Amygdala (tissue), 56 donors: ENCODE measurements around the gene MIOS.
A peak's percentile ranks its signal among the peaks of the same experiment; 100 is the strongest.

Source experiments
- DNase-seq, 56 donors: peaks; one replicate each; lab custom pipeline; 2025; lab: John Stamatoyannopoulos, UW

MIOS gene

DNA sequence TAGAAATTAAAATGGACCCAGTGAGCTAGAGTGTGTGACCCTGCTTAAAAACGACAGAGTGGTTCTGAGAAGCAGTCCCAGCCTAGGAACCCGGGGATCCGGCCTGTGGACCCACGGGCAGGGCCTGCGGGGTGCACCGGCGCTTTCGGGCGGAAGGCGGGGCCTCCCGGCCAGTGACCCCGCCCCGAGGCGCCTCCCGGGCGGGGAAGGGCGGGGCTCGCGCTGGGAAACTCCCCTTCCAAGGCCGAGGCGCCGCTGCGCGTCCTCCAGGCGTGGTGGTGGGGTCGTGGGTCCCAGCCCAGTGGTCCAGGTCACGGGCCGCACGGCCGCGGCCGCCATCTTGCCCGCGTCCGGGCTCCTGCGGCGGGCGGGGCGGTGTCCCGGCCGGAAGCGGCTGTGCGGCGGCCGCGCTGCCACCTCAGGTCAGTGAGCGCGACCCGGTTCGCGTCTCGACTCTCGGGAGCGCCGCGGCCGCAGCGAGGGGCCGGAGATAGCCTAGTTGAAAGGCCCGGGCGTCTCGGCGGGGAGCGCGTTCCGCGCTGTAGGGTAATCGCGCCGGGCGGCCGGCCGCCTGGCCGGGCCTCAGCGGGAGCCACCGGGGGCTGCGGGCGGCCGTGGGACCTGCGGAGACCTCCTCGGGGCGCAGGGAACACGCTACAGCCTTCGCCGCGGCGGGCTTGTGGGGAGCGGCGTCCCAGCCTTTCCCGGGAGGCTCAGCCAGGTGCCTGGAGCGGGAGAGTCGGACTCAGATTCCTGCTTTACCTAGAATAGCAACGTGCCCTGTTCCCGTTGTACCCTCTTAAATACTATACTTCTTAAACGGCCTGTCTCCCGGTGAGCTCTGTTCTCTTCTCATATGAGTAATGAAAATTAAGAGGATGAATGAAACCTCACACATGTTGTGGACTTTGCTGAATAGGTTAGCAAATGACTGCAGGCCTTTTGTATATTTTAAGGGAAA is at the start of gene MIOS:
Gene MIOS, plus strand, starts transcription at position 234 of the 961 bp plus-strand sequence. CDS start 5,592 bp downstream, outside the sequence.
- DNase-seq: peak in 55 of 56 donors; percentile 22 to 87 (median 71)

DNA sequence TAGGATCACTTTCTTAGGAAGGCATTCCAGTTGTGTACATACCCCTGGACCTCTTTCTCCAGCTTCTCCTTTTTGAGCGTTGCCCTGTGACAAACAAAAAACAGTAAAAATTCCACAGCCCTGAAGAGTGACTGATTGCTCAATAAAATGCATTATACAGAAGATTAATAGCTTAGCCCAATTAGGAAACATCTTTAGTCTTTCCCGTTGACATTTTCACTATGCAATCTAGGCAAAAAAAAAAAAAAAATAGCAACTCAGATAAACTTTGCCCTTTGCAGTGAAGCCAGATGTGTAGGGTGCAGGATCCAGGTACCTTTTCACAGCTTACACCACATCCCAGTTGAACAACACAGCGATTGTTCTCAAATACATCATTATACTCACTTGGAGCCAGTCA is 48.9 kb upstream of the MIOS start:
- DNase-seq: no peak

DNA sequence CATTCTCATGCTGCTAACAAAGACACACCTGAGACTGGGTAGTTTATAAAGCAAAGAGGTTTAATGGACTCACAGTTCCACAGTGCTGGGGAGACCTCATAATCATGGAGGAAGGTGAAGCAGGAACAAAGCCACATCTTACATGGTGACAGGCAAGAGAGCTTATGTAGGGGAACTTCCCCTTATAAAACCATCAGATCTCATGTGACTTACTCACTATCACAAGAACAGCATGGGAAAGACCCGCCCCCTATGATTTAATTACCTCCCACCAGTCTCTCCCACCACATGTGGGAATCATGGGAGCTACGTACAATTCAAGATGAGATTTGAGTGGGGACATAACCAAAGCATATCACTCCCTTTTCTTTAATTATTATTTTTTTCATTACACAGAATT is 47.6 kb upstream of the MIOS start:
- DNase-seq: no peak

DNA sequence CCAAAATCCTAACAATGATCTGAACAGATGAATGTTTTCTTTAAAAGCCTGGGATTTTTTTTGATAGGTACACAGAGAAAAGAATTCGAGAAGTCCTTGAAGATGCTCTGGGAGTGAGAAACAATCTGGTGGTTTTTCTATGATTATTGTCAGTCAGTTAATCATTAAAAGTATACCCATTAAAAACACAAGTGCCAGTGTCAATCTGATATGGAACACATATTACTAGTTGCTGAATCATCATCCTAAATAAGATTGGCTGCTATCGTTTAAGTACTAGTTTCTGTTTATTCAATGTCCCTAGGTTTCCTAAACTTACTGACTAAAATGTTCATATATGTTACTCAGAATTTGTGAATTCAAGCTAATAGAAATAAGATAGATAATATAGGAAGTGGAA is 47.2 kb upstream of the MIOS start:
- no peak for DNase-seq

DNA sequence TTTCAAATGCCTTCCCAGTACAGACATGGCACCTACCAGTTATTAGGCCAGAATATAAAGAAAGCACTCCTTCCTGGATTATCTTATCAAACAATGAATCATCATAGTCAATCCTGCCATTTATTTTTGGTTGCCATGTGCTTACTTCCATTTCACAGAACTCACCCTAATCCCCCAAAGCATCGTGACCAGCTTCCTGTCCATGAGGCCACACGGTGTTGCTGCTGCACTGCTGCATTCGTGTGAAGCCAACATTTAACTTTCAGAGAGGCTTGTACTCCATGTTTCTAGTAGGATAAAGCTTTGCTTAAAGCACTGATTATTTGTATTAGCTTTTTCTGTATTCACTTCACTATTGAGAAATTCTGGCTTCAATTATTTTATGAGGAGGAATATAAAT is 45.4 kb upstream of the MIOS start:
- no peak for DNase-seq

DNA sequence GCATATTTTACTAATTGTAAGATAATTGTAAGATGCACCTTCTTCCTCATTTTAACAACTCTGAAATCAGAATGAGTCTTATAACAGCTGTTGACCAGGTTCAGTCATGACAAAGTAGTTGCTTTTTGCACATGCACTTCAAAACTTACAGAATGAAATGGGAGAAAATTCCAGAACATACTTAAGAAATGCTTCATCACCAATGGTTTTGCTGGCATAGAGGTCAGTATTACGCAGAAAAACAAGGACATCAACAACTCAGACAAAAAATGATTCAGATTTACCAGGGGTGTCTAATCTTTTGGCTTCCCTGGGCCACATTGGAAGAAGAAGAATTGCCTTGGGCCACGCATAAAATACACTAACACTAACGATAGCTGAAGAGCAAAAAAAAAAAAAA is 44.3 kb upstream of the MIOS start:
- DNase-seq: no peak

DNA sequence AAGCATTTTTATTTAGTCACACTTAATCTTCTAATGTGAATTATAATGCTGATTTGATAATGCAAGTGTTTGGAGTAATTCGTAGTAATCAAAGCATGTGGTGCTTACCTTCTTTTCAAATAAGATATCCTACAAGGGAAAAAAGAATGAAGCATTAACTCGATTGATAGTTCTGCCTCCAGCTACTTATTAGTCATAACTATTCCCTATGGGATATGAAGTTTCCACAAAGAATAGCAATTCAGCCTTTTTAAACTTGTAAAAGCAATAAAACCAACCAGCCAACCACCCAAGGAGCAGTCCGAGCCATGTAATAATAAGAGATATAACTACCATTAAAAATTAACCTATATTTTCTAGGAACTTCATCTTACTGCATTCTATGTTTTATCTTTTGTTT is 42.6 kb upstream of the MIOS start:
- no peak for DNase-seq

DNA sequence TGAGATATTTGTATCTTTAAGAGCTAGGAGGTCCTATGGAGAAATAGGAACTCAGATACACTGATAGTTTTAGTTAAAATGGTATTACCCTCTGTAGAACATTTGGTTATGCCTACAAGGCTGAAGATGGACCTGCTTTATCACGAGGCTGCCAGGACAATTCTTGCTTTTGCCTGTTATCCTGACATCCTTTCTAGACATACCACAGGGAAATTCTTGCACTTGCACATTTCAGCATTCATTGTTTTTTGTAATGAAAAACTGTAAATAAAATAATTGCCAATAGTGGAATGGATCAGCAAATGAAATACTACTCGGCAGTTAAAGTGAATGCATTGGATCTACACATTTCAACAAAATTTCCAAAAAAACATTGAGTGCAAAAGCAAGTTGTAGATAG is 40.7 kb upstream of the MIOS start:
- DNase-seq: no peak

DNA sequence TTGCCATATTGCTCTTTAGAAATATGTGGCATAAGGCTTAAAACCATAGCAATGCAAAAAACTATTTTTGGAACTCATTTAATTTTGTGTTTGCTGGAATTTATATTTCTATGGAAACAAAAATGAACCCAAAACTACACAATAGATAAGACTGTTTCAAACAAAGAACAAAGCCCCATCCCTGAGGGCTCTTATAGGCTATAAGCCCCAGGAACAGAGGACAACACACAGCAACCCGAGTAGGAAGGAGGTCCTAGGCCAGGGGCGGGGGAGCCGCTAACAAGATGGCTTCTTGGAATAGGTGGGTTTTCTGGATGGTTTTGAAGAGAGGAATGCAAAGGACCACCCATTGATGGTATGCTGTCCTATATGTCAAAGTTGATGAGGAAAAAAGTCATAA is 39.6 kb upstream of the MIOS start:
- no peak for DNase-seq

DNA sequence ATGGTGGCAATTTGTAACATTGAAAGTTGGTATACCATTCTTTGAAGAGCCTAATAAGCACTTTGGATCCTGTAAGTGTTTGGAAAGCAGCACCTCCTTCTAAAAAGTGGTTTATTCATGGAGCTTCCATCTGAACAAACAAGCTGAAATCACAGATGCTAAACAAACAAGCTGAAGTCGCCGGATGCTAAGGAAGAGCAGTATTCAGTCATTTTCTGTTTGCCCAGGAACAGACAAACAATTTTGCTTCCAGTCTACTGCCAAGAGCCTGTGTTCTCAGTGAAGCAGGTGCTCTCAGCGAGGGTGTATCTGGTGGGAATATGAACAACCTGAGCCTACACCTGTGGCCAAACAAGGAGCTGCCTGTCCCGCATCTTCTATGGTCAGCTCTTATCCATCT is 37.4 kb upstream of the MIOS start:
- no peak for DNase-seq

DNA sequence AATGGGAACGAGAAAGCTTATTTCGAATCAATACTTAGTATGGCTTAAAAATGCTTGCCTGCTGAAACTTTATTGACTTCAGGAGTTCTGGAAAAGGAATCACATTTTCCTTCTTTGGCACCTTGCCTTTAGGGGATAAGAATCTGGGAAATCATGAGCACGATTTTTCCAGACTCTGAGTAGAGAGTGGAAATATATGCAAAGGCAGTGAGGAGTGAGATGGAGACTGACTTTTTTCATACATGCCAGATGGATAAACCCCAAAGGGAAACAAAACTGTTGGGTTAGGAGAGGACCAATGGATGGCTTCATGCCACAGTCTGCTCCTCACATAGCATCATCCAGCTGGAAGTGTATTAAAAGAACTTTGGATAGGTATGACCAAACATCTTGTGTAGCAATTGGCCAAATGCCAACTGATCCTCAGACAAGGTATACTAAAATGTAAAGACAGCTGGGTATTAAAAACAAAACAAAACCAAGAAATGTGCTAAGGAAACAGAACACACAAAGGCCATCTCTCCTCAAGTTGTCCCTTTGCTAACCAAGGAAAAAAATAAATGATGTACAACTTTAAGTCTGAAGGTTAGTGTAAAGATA is 32.8 kb upstream of the MIOS start:
- no peak for DNase-seq

DNA sequence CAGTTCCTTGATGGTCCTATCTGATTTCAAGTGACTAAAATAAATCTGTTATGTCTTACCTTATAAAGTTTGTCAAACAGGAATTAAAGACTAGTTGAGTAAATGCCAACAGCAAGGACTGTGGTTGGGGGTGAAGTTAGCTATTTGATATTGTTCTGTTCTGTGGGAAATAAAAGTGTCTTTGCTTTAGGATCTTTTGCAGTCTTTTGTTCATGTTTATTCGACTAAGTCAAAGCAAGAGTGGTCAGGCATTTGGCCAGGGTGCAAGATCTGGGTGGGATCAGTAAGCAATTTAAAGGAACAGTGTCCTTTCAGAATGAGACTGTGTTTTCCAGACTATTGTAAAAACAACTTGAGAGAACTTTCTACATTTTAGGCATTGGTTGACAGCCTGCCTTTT is 31.0 kb upstream of the MIOS start, which contains the start of gene COL28A1:
Gene COL28A1, minus strand, starts transcription at position 183 of the 400 bp plus-strand sequence. CDS start 2,998 bp downstream, outside the sequence.
- DNase-seq: no peak

DNA sequence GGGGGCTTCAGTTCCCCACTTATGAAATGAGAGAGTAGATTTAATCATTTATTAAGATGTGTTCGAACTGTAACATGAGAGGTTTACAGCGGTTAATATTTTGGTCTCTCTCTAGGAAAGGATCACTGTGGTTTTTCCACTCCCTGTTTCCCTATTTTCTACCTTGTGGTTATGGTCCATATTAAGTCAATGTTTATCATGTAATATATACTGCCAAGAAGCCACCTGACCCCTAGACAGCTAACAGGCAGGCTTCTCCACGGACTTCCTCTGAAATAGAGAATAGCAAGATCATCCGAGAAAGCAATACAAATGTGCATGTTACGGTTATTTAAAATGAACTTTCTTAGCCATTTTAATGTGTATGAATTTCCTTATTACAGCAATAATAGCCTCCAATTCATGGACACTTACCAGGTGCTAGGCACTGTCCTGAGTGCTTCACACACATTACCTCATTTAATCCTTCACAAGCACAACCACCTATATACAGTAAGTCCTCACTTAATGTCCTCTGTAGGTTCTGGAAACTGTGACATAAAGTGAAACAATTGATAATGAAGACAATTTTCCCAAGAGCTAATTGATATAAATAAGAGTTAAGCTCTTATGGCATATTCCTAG is 30.2 kb upstream of the MIOS start:
- DNase-seq: no peak

DNA sequence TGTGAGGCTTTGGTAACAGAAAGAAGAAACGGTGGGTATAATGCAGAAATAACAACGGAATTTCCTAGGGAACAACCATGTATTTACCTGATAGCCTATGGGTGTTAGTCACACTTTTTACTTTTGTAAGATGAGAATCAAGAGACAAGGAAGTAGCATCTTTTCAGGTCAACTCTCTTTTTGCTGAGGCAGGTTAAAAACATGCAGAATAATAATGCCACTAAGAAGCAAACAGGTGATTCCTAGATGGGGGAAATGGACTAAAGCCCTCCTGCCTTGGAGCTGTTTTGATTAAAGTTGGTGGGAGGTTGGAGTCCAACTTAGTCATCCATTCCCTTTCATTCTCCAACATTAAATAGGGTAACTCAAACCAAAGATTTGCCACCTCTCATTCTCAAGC is 29.0 kb upstream of the MIOS start:
- DNase-seq: no peak

DNA sequence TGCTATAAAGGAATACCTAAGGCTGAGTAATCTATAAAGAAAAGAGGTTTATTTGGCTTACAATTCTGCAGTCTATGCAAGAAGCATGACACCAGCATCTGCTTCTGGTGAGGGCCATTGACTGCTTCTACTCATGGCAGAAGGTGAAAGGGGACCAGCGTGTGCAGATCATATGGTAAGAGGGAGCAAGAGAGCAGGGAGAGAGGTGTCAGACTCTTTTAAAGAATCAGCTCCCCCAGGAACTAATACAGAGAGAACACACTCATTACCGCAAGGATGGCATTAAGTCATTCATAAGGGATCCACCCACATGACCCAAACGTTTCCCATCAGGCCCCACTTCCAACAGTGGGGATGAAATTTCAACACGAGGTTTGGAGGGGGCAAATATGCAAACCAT is 27.5 kb upstream of the MIOS start:
- no peak for DNase-seq

DNA sequence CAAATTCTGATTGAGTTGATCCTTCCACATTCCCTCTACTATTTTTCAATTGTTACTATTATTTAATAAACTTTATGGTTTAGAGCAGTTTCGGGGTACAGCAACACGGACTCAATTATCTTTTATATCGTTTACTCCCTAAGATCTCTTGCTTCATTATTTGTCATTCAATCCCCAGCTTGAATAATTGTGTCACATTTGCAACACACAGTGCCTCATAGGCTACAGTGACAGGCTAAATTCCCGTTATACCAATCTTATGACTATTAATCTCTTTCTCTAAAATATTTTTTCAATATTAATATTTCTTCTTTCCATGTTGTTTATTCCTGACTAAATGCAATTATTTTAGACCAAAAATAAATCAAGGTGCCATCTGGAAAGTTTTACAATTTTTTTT is 27.0 kb upstream of the MIOS start:
- no peak for DNase-seq

DNA sequence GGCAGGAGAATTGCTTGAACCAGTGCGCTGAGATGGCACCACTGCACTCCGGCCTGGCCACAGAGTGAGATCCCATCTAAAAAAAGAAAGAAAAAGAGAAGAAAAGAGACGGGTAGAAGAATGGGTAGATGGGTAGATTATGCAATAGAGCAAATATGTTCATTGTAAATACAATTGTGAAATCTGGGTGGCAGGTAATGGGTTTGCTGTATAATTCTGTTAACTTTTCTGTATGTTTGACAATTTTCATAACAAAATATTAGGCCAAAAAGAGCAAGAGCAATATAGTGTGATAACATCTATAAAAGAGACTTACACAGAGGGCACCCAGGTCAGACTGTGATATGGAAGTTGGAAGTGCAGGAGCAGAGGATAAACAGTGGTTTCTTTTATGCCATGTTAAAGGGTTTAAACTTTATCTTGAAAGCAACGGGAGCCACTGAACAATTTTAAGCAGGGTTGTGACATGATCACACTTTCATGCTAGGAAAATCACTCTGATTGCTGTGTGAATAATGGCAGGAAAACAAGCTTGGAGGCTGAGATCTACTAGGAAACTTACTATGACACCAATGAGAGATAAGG is 24.3 kb upstream of the MIOS start:
- no peak for DNase-seq

DNA sequence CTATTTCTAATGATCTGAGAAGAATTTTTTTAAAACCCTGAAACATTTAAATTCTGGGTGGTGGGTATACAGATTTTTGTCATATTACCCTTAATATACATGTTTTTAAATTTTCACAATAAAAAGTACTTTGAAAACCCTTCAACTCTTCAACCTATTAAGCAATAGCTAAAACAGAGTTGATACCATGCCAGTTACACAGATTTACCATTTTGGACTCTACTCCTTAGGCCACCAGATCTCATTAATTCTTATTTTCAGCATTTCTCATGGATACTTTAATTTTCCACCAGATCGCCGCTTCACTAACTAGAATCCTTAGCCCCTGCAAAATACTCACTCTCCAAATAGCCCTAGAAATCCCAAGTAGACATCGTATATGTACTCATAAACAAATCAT is 18.3 kb upstream of the MIOS start:
- DNase-seq: no peak

DNA sequence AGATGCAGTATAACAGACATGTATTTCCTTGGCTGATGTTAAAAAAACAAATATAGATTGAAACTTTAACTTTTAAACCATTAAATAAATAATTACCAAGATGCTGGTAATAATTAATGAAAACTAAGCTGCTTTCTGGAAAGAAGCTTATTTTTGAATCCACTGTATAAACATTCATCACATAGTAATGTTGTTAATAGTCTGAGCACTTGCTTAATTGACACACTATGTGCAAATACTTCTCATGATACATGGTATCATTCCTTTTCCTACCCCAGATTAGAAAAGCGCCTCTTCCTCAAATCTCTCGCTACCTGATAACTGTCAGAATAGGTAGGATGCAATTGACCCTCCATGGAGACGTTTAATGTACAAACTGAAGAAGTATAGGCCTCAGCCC is 16.0 kb upstream of the MIOS start:
- DNase-seq: no peak

DNA sequence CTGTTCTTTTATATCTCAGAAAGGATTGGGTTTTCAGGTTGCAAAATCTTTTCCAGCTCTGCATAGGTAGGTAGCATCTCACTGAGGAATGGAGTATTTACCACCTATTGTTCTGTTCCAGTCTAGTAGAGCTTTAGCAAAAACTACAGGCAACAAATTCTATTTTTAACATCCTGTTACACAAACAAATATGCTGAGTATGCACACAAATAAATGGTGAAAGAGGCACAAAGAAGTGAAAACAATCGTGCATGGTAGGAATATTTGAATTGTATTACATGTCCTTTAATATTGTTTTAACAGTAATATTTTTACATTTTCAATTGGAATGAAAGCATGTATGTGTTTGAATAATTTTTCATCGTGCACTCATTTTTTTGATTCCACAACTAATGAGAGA is 14.5 kb upstream of the MIOS start:
- no peak for DNase-seq

DNA sequence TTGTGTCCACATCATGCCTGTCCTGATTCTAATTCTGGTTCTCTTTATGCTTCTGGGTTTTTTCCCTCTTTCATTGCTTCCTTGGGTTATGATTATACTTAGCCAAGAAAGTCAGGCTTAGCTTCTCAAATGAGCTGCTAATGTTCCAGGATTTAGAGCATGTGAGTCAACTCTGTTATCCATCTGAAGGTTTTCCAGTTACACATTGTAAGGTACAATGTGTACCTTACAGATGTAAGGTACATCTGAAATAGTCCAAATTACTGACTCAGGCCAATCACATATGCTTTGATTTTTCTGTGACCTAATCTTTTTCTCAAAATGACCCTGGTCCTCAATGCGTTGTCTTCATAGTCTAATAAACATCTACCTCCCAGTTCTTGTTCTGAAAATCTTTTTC is 13.3 kb upstream of the MIOS start:
- DNase-seq: no peak
